Activated CD4-positive, alpha-beta T cell treated with anti-CD3 and anti-CD28 coated beads, Interleukin-2, Interleukin-6, amounts not matched to agents 100 ng/mL and 50 ng/mL, durations not matched to agents 16 hours and 8 hours (primary cell): ENCODE results near the gene APAF1.
"Not testable (repeated sequence)": the region's sequence is repeated elsewhere in the genome, so short reads cannot be mapped to it uniquely, and the experiment has no call there.

Experiments
- DNase-seq: peaks from one replicate; pipeline ENCODE4 v3.0.0-alpha.2; 2020

Gene APAF1

DNA sequence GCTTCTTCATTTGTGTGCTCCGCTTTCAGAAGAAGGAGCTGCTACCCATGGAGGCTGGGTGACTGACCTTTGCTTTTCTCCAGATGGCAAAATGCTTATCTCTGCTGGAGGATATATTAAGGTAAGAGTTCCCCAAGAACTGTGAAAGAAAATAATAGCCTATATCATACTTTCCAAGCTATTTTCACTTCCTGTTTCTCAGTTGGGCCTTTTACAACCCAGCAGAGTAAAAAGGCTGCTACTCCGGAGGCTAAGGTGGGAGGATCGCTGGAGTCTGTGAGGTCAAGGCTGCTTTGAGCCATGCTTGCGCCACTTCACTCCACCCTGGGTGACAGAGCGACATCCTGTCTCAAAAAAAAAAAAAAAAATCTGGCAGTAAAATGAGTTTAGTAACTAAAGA lies 82.1 kb downstream of the APAF1 start:
- no peak for DNase-seq

DNA sequence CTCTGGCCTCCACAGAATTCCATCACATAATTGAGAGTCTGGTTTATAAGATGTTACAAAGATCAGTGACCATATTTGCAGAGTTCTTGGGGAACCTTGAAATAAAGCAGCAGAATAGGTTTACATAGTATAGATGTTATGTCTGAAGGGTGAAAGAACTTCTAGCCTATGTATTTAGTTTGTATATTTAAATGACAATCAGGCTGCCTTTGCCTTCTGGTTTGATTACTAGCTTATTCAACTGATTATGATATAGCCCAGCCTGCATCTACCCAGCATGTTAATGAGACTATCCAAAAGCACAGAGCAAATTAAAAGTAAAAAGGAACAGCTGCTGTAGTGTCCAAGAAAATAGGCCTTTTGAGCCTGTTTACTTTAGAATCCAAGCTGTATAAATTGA lies 85.3 kb downstream of the APAF1 start:
- no peak for DNase-seq

DNA sequence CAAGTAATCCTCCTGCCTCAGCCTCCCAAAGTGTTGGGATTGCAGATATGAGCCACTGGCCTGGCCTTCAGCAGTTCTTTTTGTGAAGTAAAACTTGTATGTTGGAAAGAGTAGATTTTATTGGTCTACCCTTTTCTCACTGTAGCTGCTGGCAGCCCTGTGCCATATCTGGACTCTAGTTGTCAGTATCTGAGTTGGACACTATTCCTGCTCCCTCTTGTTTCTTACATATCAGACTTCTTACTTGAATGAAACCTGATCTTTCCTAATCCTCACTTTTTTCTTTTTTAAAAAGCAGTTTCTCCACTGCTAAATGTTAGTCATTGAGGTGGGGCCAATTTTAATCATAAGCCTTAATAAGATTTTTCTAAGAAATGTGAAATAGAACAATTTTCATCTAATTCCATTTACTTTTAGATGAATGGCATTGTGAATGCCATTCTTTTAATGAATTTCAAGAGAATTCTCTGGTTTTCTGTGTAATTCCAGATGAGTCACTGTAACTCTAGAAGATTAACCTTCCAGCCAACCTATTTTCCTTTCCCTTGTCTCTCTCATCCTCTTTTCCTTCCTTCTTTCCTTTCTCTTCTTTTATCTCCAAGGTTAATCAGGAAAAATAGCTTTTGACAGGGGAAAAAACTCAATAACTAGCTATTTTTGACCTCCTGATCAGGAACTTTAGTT lies 88.7 kb downstream of the APAF1 start:
- no peak for DNase-seq

DNA sequence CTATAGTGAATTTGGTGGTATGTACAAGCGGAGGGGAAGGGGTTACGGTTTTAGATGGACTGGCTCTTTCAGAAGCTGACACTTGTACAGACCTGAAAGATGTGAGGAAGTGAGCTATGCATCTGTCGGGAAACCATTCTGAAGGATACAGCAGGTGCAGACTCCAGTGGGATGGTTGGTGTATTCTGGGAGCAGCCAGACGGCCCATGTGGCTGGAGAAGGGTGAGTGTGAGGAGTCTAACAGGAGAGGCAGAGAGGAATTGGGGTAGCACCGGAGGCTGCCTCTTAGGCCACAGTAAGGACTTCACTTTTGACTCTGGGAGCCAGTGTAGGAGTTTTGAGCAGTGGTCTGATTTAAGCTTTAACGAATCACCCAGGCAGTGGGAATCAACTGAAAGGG lies 90.7 kb downstream of the APAF1 start:
- DNase-seq, result no peak

DNA sequence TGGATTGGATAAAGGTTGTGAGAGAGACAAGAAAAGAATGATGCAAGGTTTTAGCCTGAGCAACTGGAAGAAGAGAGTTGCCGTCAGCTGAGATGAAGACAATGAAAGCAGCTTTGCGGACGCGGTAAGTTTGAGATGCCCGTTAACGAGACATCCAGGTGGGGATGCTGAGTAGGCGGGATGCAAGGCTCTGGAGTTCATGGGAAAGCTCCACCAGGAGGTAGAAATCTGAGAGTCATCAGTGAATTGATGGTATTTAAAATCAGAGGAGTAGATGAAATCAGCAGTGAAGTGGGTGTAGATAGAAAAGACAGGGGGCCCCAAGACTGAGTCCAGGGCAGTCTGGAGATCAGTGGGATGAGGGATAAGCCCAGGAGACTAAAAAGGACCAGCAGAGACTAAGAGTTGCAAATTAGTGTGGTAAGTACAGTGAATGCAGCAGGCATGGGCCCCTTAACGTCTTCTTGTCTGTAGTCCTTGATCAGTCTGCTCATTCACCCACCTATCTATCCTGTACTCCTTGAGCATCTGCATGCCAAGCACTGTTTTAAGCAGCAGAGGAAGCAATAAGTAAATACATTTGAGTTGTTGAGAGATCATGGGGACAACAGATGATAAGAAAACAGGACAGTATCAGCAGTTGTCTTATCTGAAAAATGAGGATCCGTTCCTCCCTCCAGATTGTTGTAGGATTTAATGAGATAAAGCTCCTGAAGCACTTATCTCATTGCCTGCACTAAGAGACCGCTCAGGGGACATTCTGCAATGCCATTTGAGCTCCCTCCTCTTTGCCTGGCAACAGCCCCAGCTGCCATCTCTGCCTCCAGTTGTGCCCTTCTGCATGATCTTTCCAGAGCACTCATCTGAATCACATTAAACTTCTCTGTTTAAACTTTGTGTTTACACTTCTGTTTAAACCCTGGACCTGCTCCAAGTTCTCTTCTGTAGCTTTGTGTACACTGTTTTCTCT lies 91.5 kb downstream of the APAF1 start:
- DNase-seq, result no peak

DNA sequence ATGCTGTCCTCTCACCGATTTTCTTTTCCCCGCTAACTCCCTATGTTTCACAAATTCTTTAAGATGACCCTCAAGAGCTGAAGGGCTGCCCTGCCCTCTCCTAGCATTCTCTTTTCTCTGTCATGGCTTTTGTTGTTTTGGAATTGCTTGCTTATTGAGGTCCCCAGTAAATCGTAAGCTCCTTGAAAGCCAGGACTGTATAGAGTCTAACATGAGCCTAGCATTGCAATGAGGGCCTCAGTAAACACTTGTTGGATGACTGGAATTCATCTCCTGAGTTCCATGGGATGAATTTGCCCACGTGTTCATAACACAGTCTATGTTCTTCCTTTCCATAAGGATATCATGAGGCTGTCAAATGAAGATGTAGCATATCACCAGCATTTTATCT lies 92.2 kb downstream of the APAF1 start:
- DNase-seq, result no peak

DNA sequence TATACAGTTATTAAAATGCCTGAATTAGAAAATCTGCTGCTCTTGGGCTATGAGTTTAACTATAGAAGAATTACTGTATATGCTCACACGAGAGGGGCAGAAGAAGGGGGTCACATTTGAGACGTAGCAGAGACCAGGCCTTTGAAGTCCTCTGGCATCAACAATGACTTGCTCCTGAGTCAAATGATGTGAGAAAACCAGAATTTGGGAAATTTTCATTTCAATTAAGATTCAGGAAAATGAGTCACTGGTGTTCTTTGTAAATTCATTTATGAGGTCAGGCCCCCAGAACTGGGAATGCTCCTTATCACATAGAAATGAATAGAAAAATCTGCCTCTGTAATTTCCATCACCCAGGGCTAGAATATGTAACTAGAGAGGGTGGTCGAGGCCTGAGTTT lies 92.9 kb downstream of the APAF1 start:
- no peak for DNase-seq

DNA sequence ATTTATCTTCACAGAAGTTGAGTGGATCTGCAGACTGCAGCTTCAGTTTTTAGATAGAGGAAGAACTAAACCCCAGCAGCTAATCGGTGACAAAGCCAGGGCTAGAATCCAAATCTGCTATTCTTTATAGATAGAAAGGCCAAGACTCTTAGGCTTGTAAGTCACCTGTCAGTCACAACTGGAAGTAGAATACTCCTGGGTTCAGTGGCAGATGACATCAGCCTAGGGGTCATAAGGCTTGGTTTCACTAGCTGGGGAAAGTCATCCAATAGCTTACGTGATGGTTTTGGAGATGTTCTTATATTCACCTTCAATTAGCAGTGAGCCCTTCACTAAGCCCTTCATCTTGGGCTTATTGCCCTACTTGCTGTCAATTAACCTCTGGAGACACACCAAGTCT lies 93.4 kb downstream of the APAF1 start:
- no peak for DNase-seq

DNA sequence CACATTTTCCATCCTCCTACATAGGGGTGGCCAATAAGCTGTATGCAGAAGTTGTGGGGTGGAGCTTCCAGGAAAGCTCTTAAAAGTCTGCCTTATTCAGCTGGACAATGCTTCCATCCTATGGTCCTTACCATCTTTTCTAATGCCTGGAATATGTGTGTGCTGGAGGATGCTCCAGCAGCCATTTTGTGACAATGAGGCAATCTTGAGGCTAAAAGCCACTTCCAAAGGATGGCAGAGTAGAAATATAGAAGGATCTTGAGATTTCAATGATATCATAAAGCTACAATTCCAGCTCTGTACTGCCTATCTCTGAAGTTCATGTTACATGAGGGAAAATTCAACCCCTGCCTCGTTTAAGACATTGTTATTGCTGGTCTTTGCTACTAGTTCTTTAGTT lies 95.7 kb downstream of the APAF1 start:
- DNase-seq, result no peak

DNA sequence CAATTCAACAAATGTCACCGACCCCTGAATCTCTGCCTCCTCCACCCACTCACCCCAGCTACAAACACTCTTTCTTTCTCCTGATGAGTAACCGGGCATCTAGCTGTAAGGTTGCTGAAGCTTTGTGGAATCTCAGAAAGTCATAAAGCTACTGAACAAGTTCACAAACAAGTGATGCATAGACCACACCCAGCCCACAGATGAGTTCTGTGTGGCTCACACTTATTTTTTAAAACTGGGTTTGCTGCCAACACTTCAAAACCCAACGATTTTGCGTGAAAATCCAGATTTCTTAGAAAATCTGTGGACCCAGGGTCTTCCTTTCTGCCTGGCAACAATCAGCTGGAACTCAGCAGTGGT lies 96.1 kb downstream of the APAF1 start:
- peak; percentile 79 for DNase-seq

- DNase-seq, result peak; percentile 57
These were observed 96.6 kb downstream of the APAF1 start for GRCh38 chr12:98741556-98742265.

GRCh38 chr12:98743362-98743953 lies 98.4 kb downstream of the APAF1 start:
- peak; percentile 70 for DNase-seq

DNA sequence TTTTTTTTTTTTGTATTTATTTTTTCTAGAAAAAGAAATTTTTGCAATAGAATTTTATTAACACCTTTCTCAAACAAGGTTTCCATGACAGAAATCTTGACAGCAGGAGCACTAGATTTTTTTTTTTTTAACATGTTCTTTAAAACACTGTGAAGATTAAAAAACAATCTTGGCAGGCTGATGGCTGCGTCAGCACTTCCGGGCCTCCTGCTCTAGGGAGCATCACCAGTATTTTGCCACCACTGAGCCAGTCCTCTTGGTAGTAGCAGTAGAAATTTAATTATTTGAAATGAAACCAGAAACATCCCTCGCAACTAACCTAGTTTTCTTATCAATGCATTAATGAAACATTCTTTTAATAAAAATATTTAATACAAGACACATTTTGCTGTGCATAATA lies 99.6 kb downstream of the APAF1 start:
- DNase-seq, result no peak

GRCh38 chr12:98745578-98746391 lies 100.7 kb downstream of the APAF1 start:
- DNase-seq, result peak; percentile 45

GRCh38 chr12:98748463-98748862 lies 103.4 kb downstream of the APAF1 start:
- DNase-seq, result no peak

DNA sequence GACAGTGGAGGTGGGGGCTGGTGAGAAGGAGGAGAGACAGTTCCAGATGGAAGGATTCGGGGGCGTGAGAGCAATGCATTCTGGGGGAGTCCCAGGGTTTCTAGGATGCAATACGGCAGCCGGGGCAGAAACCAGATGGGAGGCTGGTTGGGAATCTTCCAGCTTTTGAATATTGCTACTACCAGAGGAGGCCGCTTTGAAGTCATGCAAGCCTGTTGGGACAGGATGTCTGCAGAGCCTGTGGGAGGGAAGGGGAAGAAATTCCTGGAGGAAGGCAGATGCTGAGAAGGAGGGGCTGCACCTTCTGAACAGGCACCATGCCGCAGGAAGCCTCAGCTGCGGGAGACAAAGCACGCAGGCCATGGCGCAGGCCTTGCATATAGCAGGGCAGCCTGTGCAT lies 105.4 kb downstream of the APAF1 start:
- DNase-seq, result no peak

DNA sequence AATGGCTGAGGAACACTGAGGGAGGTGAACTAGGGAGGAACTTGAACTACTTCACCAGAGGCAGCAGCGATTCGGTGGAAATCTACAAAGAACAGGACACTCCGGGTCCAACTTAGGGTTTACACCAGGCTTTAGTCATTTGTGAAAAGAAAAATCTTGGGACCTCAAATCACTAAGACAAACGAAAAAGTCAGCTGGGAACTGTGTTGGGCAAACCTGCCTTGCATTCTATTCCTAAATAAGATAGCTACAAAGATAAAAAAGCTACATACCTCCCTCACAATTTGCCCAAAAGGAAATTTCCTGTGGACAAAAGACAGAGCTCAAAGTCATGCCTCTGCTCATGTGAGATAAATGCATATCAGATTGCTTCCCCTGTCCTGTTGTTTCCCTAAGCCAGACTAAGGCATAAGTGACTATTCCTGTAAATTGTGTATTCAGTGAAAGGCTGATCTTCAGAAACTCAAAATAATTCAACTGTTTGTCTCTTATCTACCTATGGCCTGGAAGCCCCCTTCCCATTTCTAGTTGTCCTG lies 106.6 kb downstream of the APAF1 start:
- DNase-seq, result no peak

DNA sequence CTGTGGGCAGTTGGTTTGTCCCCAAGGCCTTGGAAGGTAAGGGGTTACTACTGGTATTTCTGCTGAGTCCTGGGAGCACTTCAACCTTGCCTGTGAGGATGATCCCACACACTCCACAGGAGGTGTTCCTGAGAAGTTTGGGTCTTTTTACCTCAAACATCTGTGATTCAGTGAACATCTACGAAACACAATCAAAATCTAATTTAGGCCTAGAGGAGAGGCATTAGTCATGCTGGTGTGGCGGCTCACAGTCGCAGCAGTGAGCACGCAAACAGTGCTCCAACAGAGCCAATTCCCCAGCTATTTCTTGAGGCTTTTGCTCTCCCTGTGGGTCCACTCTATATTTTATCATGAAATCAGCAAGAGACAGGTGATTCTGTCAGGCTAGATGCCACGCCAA lies 107.6 kb downstream of the APAF1 start:
- no peak for DNase-seq

DNA sequence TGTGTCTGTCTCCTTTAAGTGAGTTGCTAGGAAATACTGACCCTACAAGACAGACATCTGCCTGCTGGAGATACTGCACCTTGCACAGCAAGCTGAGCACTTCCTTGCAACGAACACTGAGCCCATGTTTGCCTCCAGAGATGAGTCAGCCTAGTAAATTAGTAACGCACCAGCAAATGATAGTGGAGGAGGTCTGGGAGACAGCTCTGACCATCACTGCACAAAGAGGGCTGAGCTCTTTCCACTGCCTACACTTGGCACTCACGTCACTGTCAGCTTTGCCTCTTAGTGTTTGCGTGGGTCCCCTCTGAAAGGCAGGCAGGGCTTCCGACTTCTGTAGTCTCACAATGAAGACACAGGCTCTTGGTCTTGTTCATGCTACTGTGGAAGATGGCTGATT lies 109.0 kb downstream of the APAF1 start:
- DNase-seq, result peak; percentile 85

- not testable (repeated sequence) for DNase-seq
These were observed 110.8 kb downstream of the APAF1 start for GRCh38 chr12:98755855-98756254.

GRCh38 chr12:98757455-98757854 lies 112.4 kb downstream of the APAF1 start:
- no peak for DNase-seq

DNA sequence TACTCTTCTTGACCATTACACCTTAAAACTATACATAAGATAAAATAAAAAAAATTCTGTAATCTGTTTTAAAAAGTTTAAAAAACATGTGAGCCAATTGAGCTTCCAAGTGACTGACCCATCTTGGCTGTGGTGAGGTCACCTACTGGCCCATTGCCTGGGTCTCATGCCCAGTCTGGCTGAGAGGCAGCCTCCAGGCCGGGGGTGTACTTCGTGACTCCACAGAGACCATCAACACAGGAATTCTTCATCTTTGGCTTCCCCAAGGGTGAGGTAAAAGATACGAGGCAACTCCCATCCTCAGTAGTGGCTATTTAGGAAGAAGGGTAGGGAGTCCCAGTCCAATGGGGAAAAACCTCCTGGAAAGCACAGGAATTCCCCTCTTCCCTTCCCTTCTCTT lies 113.2 kb downstream of the APAF1 start:
- DNase-seq, result no peak
